Breast epithelium (tissue), 3 donors: Measurements from ENCODE around the gene RASL11A.

Source experiments
- CTCF ChIP-seq, 3 donors: fragments of 450-650 bp; IDR thresholded peaks; one replicate each; pipeline ENCODE4 v1.5.1; 2016 to 2017; ENCODE audit warnings: antibody characterized with exemption in 3 of 3, mild to moderate bottlenecking in 3 of 3, moderate library complexity in 3 of 3
- POLR2A ChIP-seq: fragments of 450-650 bp; IDR thresholded peaks from one replicate; pipeline ENCODE4 v1.6.1; 2016; ENCODE audit warnings: antibody characterized with exemption, mild to moderate bottlenecking, moderate library complexity

GRCh38 chr13:27293076-27293691 lies 22.6 kb downstream of the RASL11A start:
- TF ChIP-seq POLR2A (no peak), CTCF (IDR thresholded peaks at IDR 0.05) (no peak)
